Glomerular visceral epithelial cell (primary cell): ENCODE measurements around the gene WASF2.
"Not testable (repeated sequence)": the region's sequence is repeated elsewhere in the genome, so short reads cannot be mapped to it uniquely, and the experiment has no call there.

Experiments
- DNase-seq: peaks from one replicate; pipeline ENCODE4 v3.0.0-alpha.2; 2016; ENCODE audit errors: extremely low spot score

WASF2 gene

DNA sequence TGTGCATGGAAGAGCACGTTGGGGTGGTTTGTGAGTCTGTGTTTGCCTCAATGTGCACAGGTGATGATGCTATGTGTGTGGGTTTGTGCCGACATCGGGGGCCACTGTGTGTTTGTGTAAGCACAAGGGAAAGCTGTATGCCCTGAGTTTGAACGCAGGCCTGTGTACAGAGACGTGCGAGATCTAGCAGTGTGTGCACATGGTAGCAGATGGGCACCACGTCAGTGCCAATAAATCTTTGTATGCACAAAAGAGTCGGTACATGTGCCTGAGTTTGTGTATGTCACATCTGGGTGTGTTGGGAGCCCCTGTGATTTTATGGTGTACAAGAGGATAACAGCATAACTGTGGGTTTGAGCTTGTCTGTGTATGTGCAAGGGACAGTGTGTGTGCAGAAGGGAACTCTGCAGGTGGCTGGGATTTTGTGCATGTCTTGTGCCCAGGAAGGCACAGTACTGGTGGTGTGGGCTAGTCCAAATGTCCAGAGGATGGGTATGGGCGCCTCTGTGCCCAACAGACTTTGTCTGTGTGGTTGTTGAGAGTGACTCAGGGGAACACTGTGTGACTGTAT is 32.0 kb upstream of the WASF2 start:
- no peak for DNase-seq

DNA sequence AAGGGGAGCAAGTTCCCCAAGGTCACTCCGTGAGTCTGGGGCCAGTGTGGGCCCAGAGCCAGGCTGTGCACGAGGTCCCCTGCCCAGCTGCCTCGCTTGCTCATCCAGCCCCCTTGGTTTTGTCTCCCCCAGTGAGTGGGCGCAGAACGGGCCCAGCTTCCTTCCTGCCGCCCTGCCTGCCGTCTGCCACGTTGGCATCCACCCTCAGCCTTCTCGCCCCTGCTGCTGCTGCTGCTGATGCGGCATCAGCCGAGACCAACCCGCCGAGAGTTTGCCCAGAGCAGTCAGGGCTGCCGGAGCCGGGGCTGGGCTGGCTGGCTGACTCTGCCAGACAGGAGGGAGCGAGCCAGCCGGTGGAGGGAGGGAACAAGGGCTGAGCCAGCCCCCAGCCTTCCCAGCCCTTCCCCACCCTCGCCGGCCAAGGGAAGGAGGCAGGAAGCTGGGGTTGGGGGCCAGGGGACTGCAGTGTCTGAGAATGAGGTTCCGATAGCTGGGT is 31.4 kb upstream of the WASF2 start:
- DNase-seq, result no peak

DNA sequence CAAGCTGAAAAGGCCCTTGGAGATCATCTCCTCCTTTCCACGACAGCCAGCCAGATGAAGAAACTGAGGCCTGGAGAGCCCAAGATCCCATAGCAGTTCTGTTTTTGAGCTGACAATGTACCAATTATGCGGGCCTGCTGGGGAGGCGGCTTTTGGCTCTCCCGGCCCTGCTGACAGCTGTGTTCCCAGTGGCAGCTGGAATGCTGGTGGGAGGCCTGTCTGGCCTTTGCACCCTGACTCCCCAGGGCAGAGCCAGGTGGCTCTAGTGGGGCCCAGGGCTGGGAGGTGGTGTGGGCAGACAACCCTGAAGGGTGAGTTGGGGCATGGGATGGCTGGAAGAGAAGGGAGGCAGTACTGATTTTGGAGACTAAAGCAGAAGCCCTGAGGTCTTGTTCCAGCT is 30.7 kb upstream of the WASF2 start:
- DNase-seq, result no peak

DNA sequence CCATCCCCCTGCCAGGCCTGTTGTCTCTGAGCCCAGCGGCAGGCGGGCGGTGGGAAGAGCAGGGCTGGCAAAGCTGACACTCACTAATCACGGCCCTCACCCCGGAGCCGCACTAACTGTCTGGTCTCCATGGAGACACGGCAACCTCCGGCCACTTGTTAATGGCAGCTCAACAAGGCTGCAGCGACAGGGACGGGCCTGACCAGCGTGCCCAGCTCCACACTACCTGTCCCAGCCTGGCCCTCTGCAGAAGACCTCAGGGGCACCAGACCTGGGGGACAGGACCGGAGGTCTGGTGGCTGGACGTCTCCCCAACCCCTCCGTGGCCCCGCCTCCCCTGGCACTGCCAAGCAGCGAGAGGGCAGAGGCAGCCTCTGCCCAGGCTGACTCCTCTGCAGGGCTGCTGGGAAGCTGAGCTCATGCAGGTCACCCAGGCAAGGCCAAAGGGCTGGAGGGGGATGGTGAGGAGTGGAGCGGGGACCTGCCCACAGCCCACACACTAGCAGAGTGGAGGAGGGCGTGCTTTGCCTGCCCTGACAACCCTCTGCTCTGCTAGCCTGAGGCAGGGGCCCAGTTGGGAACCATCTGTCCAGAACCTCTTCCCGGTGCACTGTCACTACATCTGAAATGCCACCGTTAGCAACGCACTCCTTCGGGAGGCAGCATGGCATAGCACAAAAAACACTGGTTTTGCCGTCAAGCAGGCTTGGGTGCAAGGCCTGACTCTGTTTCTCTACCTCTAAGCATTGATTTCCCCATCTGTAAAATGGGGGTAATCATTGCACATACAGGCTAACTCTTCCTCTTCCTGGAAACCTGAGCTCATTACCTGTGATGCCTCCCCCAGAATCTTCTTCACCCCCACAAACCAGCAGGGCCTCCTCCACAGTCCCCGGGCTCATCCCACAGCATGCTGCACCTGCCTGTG is 29.6 kb upstream of the WASF2 start:
- DNase-seq, result no peak

DNA sequence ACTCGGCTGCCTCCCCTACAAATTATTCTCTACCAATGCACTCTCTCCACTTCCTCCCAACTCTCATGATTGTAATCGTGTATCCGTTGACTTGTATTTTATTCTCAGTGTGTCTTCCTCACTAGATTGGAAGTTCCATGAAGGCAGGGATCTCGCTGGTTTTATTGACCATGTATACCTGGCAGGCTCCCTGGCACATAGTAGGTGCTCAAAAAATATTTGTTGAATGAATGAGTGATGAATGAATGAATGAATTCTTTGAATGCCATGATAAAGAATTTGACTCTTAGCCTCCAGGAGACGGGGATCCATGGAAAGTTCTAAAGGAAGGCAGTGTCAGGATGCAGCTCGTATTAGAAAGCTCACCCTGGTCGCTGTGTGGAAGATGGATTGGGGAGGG is 28.8 kb upstream of the WASF2 start:
- no peak for DNase-seq

DNA sequence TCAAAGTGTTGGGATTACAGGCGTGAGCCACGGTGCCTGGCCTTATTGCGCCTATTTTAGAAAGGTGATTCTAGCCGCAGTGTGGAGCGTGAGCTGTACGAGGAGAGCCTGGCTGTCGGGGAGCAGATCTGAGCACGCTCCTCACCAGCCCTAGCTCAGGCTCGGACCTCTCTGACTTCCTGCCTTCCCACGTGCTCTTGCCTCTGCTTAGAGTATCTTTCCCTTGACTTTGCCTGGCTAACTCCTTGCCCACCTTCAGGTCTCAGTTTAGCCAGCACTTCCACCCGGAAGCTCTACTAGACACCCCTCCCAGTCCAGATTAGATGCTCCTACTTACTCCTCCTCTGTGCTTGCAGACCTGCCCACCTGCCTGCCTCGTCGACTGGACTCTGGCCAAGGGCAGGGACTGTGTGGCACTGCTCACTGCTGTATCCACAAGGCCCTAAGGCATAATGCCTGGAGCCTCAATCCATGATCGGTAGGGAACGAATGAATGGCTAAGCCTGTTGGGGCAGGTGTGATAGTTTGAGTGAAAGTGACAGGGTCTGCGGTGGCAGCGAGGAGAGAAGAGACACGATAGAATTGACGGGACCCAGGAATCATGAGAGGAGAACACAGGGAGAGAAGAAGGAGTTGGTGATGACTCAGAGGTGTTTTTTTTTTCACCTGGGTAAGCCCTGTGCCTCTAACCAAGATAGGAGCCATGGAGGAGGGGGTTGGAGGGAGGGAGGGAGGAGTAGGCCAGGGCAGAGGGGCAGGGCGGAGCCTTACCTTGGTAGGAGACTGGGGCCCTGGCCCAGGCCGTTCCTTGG is 28.1 kb upstream of the WASF2 start:
- no peak for DNase-seq

DNA sequence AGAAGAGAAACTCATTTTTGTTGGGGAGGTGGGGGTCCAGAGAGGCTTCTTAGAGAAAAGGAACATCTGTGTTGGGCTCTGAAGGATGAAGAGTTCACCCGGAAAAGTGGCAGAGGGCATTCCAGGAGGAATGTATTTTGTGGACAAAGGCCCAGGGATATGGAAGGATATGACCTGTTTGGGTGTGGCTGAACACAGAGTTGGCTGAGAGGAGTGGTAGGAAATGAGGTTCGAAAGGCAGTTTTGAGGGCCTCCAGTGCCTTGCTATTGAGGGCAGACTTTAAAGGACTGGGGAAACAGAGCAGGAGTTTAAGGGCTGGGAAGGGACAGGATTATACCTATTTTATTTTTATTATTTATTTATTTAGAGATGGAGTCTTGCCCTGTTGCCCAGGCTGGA is 27.3 kb upstream of the WASF2 start:
- no peak for DNase-seq

DNA sequence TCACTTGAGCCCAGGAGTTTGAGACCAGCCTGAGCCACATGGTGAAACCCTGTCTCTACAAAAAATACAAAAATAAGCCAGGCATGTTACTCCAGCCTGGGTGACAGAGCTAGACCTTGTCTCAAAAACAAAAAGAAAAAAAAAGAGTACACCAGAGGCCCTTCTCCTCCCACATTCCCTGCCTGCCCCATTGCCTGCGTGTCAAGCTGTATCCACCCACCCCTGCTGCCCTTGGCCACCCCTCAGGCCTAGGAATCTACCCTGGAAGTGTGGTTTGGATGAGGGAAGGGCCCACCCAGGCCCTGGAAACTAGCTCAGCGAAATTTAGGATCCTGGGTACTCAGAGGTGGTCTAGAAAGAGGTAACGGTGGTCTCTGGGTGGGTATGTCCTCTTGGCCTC is 25.7 kb upstream of the WASF2 start:
- DNase-seq, result no peak

DNA sequence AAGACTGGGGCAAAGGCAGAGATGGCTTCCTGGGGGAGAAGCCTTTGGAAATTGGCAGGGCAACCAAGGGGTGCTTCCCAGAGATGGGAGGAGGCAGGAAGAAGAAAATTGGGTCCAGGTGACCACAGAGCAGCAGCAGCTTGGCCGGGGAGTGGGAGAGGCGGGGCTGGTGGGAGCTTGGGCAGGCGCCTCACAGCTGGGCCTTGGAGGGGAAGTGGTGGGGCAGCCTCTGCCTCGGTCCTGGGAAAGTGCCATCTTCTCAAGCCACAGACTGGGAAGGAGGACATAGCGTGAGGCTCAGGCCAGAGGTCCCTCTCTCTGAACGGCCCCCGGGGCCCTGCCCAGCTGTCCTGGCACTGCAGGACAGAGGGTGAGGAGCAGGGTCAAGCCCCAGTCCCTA is 24.0 kb upstream of the WASF2 start:
- DNase-seq, result no peak

DNA sequence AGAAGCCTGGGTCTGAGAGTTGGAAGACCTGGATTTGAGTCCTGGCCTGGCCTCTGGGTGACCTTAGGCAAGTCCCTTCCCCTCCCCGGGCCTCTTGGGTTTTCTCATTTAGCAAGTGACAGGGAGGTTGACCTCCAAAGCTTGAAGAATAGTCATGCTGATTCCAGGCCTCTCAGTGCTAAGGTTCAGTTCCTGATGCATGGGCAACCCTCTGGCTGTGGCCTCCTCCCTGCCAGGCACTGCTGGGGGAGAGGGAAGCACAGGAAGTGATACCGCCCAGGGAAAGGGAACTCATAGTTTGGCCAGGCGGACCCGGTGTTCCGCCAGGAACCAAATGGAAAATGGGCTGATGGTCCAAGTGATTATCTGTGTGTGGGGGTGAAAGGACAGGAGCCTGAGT is 23.6 kb upstream of the WASF2 start:
- no peak for DNase-seq

DNA sequence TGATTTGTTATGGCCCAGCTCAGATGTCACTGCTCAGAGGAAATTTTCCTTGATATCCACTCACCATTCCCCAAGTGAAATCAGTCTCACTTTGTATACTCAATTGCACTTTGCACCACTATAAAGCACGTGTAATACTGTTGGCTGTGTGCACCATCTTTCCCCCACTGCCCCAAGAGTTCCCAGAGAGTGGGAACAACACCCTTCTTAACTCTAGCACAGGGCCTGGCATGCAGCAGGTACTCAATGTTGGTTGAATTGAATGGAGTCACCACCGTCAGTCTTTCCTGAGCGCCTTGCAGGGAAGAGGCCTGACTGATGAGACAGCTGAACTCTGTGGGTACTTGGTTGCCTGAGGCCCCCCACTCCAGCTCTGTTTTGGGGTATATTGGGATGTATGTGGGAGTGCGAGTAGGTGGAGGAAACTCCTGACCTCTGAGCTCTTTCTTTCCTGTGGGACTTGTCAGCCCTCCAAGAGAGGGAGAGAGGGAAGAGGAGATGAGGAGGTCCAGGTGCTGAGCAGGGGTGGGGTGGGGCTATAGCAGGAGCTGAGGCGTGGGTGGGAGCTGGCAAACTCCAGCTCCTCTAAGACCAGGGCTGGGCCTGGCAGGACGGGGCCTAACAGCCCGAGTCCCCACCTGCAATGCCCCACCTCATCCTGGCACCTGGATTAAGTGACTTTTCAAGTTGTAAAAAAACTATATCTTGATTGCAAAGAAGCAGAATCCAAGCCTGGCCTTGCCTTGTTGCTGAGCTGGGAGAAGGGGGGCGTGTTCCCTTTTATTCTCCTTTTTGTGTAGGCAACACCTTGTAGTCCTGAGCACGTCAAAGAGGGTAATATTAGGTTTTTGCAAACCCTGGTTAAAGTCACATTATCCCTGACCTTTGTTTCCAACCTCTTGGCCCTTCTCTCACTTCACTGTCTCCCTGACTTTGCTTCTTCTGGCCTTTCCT is 19.4 kb upstream of the WASF2 start:
- DNase-seq, result no peak

DNA sequence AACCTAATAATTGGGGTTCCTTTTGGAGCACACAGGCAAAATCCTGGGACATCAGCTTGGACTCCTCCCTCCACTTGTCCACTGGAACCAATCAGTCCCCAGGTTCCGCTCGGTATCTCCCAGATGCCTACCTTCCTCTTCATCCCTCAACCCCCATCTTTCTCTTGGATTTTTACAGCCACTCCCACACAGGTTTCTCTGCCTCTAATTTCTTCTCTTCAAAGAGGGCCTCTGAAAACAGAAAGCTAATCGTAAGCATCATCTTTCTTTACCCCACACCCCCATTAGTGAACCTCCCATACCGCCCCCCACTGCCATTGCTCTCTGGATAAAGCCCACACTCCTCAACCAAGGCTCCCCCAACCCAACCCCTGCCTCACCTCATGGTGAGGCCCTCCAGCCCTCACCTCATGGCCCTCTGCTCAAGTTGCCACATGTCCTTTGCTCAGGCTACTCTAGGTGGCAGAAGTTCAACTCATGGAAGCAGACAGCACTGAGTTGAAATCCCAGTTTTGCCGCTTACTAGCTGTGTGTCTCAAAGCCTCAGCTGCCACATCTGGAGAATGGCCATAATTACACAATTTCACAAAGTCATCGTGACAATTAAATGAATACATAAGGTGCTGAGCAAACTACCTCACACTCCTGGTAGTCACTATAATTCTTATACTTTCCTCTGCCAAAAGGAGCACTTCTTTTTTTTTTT is 18.1 kb upstream of the WASF2 start:
- no peak for DNase-seq

DNA sequence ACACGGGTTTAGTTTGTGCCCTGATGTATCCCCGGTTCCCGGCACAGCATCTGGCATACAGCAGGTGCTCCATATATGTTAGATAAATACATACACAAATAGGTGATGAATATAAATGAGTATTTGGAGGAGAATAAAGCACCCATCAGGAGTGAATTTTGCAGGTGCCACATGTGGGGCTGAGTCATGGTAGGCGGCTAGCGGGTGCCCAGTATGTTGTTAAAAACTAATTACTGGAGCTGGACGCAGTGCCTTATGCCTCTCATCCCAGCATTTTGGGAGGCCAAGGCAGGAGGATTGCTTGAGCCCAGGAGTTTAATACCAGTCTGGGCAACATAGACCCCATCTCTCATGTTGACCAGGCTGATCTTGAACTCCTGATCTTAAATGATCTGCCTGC is 16.7 kb upstream of the WASF2 start:
- no peak for DNase-seq

DNA sequence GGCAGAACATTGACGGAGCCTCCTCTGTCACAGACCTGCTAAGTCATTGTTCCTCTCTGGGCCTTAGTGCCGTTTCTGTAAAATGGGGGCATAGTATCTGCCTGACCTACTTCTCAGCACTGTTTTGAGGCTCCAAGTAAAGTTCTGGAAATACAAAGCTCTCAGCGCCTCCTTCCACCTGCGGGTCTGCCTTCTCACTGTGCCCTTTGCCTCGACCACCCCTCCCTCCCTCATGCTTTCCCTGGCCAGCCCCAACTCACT is 15.4 kb upstream of the WASF2 start:
- DNase-seq, result no peak

DNA sequence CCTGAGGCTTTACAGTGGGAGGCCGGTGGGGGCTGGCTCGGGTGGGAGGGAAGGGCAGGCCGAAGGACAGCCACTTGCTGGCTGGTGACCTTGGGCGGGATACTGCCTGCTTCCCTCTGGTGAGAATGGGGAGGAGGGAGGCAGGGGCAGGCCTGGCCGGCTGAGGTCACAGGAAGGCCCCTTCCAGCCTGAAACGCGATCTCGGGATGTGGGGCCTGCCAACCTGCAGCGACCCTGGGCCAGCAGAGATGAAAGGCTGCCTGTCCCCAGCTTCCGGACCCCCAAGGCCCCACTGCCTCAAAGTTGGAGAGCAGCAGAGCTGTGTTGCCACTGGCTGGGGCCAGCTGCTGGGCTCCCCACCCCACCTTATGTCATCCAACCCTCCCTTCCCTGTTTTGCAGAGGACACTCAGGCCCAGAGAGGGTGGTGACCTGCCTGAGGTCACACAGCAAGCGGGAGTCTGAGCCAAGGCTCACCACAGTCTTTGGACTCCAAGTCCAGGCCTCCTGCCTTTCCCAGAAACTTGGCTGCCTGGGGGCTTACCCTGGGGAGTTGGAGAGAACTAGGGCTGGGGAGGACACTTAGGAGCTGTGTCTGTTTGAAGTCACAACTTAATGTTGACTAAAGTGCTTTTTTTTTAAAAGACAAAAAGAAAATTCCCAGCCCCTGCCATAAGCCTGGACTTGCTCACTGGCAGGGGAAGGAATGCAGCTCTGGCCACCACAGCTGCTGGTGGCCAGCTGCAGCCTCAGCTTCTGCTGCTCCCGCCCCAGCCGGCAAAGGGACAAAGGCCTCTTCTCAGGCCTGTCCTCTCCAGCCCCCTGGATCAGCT is 14.8 kb upstream of the WASF2 start:
- no peak for DNase-seq

DNA sequence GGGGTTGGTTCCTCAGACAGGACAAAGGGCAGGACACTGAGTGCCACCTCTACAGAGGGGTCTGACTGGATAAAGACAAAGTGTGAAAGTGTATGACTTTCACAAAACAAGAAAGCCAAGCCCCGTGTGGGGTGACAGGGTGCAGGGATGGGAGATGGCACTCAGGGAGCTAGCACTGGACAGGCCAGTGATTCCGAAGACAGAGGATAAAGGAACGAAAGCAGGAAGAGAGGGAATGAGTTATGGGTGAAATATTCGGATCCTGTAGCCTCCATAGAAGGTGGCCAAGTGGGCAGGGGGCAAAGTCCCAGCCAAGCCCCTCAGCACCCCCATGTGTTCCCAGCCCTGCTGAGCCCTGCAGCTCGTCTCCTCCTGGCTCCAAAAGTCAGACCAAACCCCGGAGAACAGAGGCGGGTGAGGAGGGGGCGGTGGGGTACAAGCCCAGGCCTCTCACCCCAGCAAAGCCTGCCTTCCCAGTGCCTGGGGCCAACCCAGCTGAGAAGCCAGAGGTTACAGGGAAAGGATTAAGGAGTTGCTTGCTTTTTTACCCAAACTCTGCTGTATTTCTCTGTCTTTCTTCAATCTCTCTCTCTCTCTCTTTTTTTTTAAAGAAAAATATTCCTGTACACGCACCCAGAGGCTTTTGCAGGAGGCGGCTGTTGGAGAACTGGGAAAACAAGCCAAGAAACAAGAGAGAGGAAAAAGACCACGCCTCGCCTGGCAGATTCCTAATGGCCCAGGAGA is 14.0 kb upstream of the WASF2 start:
- DNase-seq, result no peak

DNA sequence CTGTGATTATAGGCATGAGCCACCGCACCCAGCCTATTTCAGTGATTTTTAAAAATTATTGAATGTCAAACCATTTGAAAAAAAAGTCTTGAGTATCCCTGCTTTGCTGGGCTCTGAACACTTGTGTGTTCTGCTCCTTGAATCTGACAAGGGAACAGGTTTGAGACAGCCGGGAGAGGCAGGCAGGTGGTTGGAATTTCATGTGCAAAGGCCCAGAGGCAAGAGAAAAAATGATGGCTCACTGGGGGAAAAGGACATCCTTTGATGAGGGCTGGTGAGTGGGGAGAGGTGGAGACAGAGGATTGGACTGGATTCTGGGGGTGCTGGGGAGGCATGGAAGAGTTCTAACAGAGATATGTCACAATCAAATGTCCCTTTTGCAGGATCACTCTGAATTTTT is 13.1 kb upstream of the WASF2 start:
- DNase-seq, result no peak

DNA sequence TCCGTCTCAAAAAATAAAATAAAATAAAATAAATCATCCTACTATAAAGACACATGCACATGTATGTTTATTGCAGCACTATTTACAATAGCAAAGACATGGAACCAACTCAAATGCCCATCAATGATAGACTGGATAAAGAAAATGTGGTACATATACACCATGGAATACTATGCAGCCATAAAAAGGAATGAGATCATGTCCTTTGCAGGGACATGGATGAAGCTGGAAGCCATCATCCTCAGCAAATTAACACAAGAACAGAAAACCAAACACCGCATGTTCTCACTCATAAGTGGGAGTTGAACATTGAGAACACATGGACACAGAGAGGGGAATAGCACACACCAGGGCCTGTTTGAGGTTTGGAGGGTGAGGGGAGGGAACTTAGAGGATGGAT is 11.2 kb upstream of the WASF2 start:
- DNase-seq, result not testable (repeated sequence)

DNA sequence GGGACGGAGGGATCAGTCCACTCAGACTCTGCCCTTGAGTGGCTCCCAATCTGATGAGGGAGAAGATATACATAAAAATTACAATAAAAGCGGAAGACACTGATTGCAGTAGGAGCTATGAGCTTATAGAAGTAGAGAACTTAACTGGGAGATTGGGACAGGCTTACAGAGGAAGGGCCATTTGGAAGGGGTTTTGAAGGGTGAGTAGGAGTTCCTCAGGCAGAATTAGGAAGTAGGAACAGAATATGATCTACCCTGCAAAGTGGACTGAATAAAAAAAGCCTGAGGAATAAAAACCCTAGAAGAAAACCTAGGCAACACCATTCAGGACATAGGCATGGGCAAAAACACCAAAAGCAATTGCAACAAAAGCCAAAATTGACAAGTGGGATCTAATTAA is 9.2 kb upstream of the WASF2 start:
- DNase-seq, result no peak
